Hepatocyte (in vitro differentiated cells): ENCODE results near the gene SETBP1. TPM values are rescaled to one million over a fixed set of nuclear protein-coding genes. Genes with fewer than 3 reads are reported as not detected.

Source experiments
- DNase-seq: peaks from one replicate; pipeline ENCODE4 v3.0.0-alpha.2; 2016; ENCODE audit warnings: low spot score
- H2AFZ ChIP-seq: fragments of 200-600 bp; sonication (generic); 2 replicates; pipeline ENCODE4 v1.6.0; 2016; ENCODE audit warnings: antibody characterized with exemption, mild to moderate bottlenecking
- H3K27ac ChIP-seq: fragments of 200-600 bp; sonication (generic); 2 replicates; pipeline ENCODE4 v1.5.1; 2016; ENCODE audit warnings: mild to moderate bottlenecking
- H3K27me3 ChIP-seq: fragments of 200-600 bp; sonication (generic); 2 replicates; pipeline ENCODE4 v1.6.1; 2016
- H3K36me3 ChIP-seq: fragments of 200-600 bp; sonication (generic); replicated peaks from 2 replicates; pipeline ENCODE4 v1.5.1; 2016; ENCODE audit warnings: low read depth; ENCODE audit not compliant: insufficient read depth
- H3K4me1 ChIP-seq: fragments of 200-600 bp; sonication (generic); 2 replicates; pipeline ENCODE4 v1.5.1; 2016; ENCODE audit warnings: mild to moderate bottlenecking, moderate library complexity; ENCODE audit not compliant: insufficient read depth
- H3K4me2 ChIP-seq: fragments of 200-600 bp; sonication (generic); 2 replicates; pipeline ENCODE4 v1.6.0; 2016
- H3K4me3 ChIP-seq: fragments of 200-600 bp; sonication (generic); 2 replicates; pipeline ENCODE4 v1.5.1; 2016; ENCODE audit warnings: mild to moderate bottlenecking
- H3K79me2 ChIP-seq: fragments of 200-600 bp; sonication (generic); 2 replicates; pipeline ENCODE4 v1.6.0; 2017; ENCODE audit warnings: mild to moderate bottlenecking
- H3K9me2 ChIP-seq: fragments of 200-600 bp; sonication (generic); replicated peaks from 2 replicates; pipeline ENCODE4 v1.6.0; 2017; ENCODE audit warnings: mild to moderate bottlenecking; ENCODE audit not compliant: insufficient read depth
- H3K9me3 ChIP-seq: fragments of 200-600 bp; sonication (generic); 2 replicates; pipeline ENCODE4 v1.5.1; 2016; ENCODE audit warnings: low read depth, mild to moderate bottlenecking
- H4K20me1 ChIP-seq: fragments of 200-600 bp; sonication (generic); 2 replicates; pipeline ENCODE4 v1.6.0; 2016; ENCODE audit warnings: mild to moderate bottlenecking; ENCODE audit not compliant: insufficient read depth, poor library complexity, severe bottlenecking
- CTCF ChIP-seq: fragments of 200-600 bp; sonication (generic); IDR thresholded peaks from 2 replicates; pipeline ENCODE4 v1.5.1; 2016; ENCODE audit warnings: antibody characterized with exemption, mild to moderate bottlenecking; ENCODE audit not compliant: poor library complexity
- EZH2 ChIP-seq: fragments of 200-600 bp; sonication (generic); IDR thresholded peaks from 2 replicates; pipeline ENCODE4 v1.6.1; 2016; ENCODE audit warnings: antibody characterized with exemption, mild to moderate bottlenecking, borderline replicate concordance
- EZH2phosphoT487 ChIP-seq: fragments of 200-600 bp; sonication (generic); IDR thresholded peaks from one replicate; pipeline ENCODE4 v1.6.1; 2018; ENCODE audit warnings: antibody characterized with exemption, mild to moderate bottlenecking, low read depth, moderate library complexity; ENCODE audit not compliant: unreplicated experiment, severe bottlenecking
- WGBS: methylation state at CpG from one replicate; pipeline ENCODE4 v1.1.6; 2016; ENCODE audit warnings: low lambda C conversion rate; ENCODE audit errors: missing lambda C conversion rate; 5-methylcytosine and 5-hydroxymethylcytosine counted together
- polyA plus RNA-seq: library from polyadenylated mRNA; unstranded; fragments of >200 nt; fragmentation: Nextera tagmentation; extraction: Ambion mirVana; gene quantifications from 2 replicates; pipeline ENCODE4 v1.2.1, GENCODE V29; 2016
- total RNA-seq: library from RNA; depleted of rRNA; stranded (reverse); fragments of >200 nt; gene quantifications from 2 replicates; pipeline ENCODE4 v1.2.3, GENCODE V29; 2014

The SETBP1 gene
- total and polyA plus RNA-seq, 2 experiments from 2014 or later = 10.3 to 21.1 TPM

GRCh38 chr18:44950685-44951195 is 270.1 kb downstream of the SETBP1 start:
- Histone ChIP-seq H3K9me3 (no peaks in the 10 kb centered on the region), H3K79me2 (peaks cover 7% of the 10 kb centered on the region), H3K27me3 (no peaks in the 10 kb centered on the region), H3K9me2 (no peaks in the 10 kb centered on the region), H3K4me2 (no peak overlapping the region), H2AFZ (no peak overlapping the region), H3K27ac (no peak overlapping the region), H4K20me1 (no peaks in the 10 kb centered on the region), H3K36me3 (no peaks in the 10 kb centered on the region), H3K4me3 (no peak overlapping the region), H3K4me1 (peaks cover 8% of the 10 kb centered on the region)
- no peak for TF ChIP-seq EZH2
- TF ChIP-seq EZH2phosphoT487 = no peak
- TF ChIP-seq CTCF = no peak
- no peak for DNase-seq
- WGBS = over 99% methylated on average over 13 of the region's 13 CpGs

- H3K9me3 ChIP-seq = no peaks in the 10 kb centered on the region
- H3K4me3 ChIP-seq = no peak overlapping the region
- H4K20me1 ChIP-seq = no peaks in the 10 kb centered on the region
- no peaks in the 10 kb centered on the region for H3K9me2 ChIP-seq
- no peaks in the 10 kb centered on the region for H3K4me1 ChIP-seq
- WGBS = 99% methylated on average over 14 of the region's 14 CpGs
- H3K27me3 ChIP-seq = no peaks in the 10 kb centered on the region
- no peak overlapping the region for H3K4me2 ChIP-seq
- no peak for DNase-seq
- H2AFZ ChIP-seq = no peak overlapping the region
- no peaks in the 10 kb centered on the region for H3K36me3 ChIP-seq
- H3K27ac ChIP-seq = no peak overlapping the region
- TF ChIP-seq EZH2 = no peak
- H3K79me2 ChIP-seq = peaks cover 6% of the 10 kb centered on the region
Measured at GRCh38 chr18:44951748-44952147, 271.1 kb downstream of the SETBP1 start.

GRCh38 chr18:44954257-44954656 is 273.6 kb downstream of the SETBP1 start:
- no peaks in the 10 kb centered on the region for H3K9me2 ChIP-seq
- WGBS = 43% methylated on average over 1 of the region's 1 CpG
- H3K27ac ChIP-seq = no peak overlapping the region
- TF ChIP-seq CTCF = no peak
- TF ChIP-seq EZH2 = no peak
- TF ChIP-seq EZH2phosphoT487 = no peak
- no peak overlapping the region for H3K4me2 ChIP-seq
- no peaks in the 10 kb centered on the region for H3K36me3 ChIP-seq
- no peak overlapping the region for H3K4me3 ChIP-seq
- H3K4me1 ChIP-seq = no peaks in the 10 kb centered on the region
- H4K20me1 ChIP-seq = no peaks in the 10 kb centered on the region
- H3K79me2 ChIP-seq = no peaks in the 10 kb centered on the region
- DNase-seq = no peak
- no peak overlapping the region for H2AFZ ChIP-seq
- no peaks in the 10 kb centered on the region for H3K9me3 ChIP-seq
- no peaks in the 10 kb centered on the region for H3K27me3 ChIP-seq

- H3K4me3 ChIP-seq = no peak overlapping the region
- no peak overlapping the region for H2AFZ ChIP-seq
- H4K20me1 ChIP-seq = no peaks in the 10 kb centered on the region
- H3K4me1 ChIP-seq = no peaks in the 10 kb centered on the region
- H3K27me3 ChIP-seq = no peaks in the 10 kb centered on the region
- TF ChIP-seq EZH2 (no peak), EZH2phosphoT487 (no peak), CTCF (no peak)
- no peak overlapping the region for H3K4me2 ChIP-seq
- H3K79me2 ChIP-seq = no peaks in the 10 kb centered on the region
- no peaks in the 10 kb centered on the region for H3K36me3 ChIP-seq
- DNase-seq = no peak
- WGBS = 90% methylated on average over 1 of the region's 1 CpG
- H3K9me3 ChIP-seq = no peaks in the 10 kb centered on the region
- H3K27ac ChIP-seq = no peak overlapping the region
- H3K9me2 ChIP-seq = no peaks in the 10 kb centered on the region
Measured at GRCh38 chr18:44955825-44956224, 275.1 kb downstream of the SETBP1 start.
